Measurements from ENCODE around the gene TCAIM. TPM values are rescaled to one million over a fixed set of nuclear protein-coding genes. Genes with fewer than 3 reads are reported as not detected.

The TCAIM gene
- total and polyA plus RNA-seq, 9 of the 15 experiments (the other 6 are each of a cell fraction or from before 2014, with no cell fraction given), result 19.7 to 53.3 (median 36.9) TPM

GRCh38 chr3:44326019-44326418 lies 12.5 kb upstream of the TCAIM start (continued):
- peak; percentile 55; the same call in 1 of the 2 replicates for TF ChIP-seq FOXM1 (IDR thresholded peaks at IDR 0.05; ENCODE audit: low read depth)
- TF ChIP-seq FOXM1 (CRISPR knock-in tag; IDR thresholded peaks at IDR 0.05; ENCODE audit: low read depth), result no peak
- 0 out of 2 replicates have a peak, but pooled peaks have one; percentile 48 for TF ChIP-seq TRIM28 (IDR thresholded peaks at IDR 0.05)
- TF ChIP-seq MEF2D (tag; conservative IDR thresholded peaks at IDR 0.05; ENCODE audit: low read depth), result peak; percentile 78
- TF ChIP-seq BRF2 (IDR thresholded peaks at IDR 0.05; ENCODE audit: borderline replicate concordance, insufficient read depth, insufficient read length), result no peak
- no peak for TF ChIP-seq SOX6 (IDR thresholded peaks at IDR 0.05)
- no peak for TF ChIP-seq POU5F1 (IDR thresholded peaks at IDR 0.05; ENCODE audit: borderline replicate concordance, low read depth, low read length, partially characterized antibody)
- peak; percentile 98 for TF ChIP-seq ZNF316 (IDR thresholded peaks at IDR 0.05)
- 0 out of 3 replicates have a peak, but pooled peaks of 1 of the 2 experiments have one; percentile 10 for TF ChIP-seq CBX3 (IDR thresholded peaks at IDR 0.05; ENCODE audit: borderline replicate concordance in 1 of 2, low read length in 2 of 2)
- 0 out of 2 replicates have a peak, but pooled peaks have one; percentile 22 for TF ChIP-seq DPF2 (IDR thresholded peaks at IDR 0.05)
- TF ChIP-seq MAFG (tag; conservative IDR thresholded peaks at IDR 0.05), result peak; percentile 90

DNA sequence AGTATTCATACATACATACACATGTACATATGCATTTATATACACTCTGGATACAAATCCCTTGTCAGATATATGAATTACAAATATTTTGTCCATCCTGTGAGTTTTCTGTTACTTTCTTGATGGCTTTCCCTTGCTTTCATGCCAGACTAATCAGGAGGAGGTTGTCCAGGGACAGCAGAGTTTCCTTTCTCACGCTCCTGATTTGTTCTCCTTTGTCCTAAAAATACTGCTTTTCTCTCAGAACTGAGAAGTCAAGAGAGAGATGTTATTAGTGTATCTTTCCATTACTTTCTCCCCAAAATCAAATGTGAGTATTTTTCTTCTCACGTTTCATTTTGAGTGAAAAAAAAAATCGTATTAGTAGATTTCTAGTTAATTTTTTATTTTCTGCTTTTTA lies 12.1 kb upstream of the TCAIM start:
- in situ Hi-C loops (cut with MboI) (loop anchor here (10.0 kb wide), 1 partner anchor 188 kb away; no protein-coding TSS in a partner anchor), intact Hi-C loops (cut with micrococcal nuclease) (loop anchor here (10.0 kb wide), 1 partner anchor 668 kb away; no protein-coding TSS in a partner anchor)
- TF ChIP-seq RBM25 (IDR thresholded peaks at IDR 0.05; ENCODE audit: low read depth, low read length, severe bottlenecking) (no peak), MTA2 (IDR thresholded peaks at IDR 0.05; ENCODE audit: low read depth) (no peak), ZNF140 (CRISPR knock-in tag; IDR thresholded peaks at IDR 0.05) (no peak), CC2D1A (IDR thresholded peaks at IDR 0.05) (no peak), MCM2 (IDR thresholded peaks at IDR 0.05; ENCODE audit: low read depth) (no peak), PTRF (tag; IDR thresholded peaks at IDR 0.05) (no peak), E2F4 (CRISPR knock-in tag; IDR thresholded peaks at IDR 0.05; ENCODE audit: low read depth) (no peak), PHF8 (IDR thresholded peaks at IDR 0.05; ENCODE audit: borderline replicate concordance, low read length) (no peak), ILK (tag; IDR thresholded peaks at IDR 0.05; ENCODE audit: borderline replicate concordance, low read depth) (no peak), ZNF561 (CRISPR knock-in tag; conservative IDR thresholded peaks at IDR 0.05) (no peak), ZEB2 (IDR thresholded peaks at IDR 0.05) (no peak), ESRRB (CRISPR knock-in tag; IDR thresholded peaks at IDR 0.05; ENCODE audit: borderline replicate concordance) (no peak)
- H3K9me3 ChIP-seq (replicated peaks; ENCODE audit: control insufficient read depth, insufficient read depth, low read depth, low read length), result peaks cover 5% of the 10 kb centered on the region; the same call in 1 of the 2 replicates
- POLR2A ChIA-PET, result no interaction called here
- no peak overlapping the region for H3K4me2 ChIP-seq (ENCODE audit: insufficient read depth, low read length)
- no peaks in the 10 kb centered on the region for H3K9me1 ChIP-seq (ENCODE audit: control insufficient read depth, insufficient read depth, low read length)
- ATAC-seq, result no peak
- H3K36me3 ChIP-seq (ENCODE audit: control insufficient read depth, insufficient read depth, low read length), result no peaks in the 10 kb centered on the region
- CTCF ChIA-PET (ENCODE audit: low intra/inter-chr PET ratio), result no interaction called here
- BruUV-seq (replicated peaks), result no TSS peak
- no peak overlapping the region for H3K9ac ChIP-seq (ENCODE audit: insufficient read depth in 1 of 2, low read depth in 2 of 2, low read length in 2 of 2)
- H3K27me3 ChIP-seq (ENCODE audit: control insufficient read depth in 2 of 2, insufficient read depth in 2 of 2, low read length in 2 of 2), result no peaks in the 10 kb centered on the region
- H2AFZ ChIP-seq (ENCODE audit: low read depth, low read length), result peak overlapping the region; percentile 11; the same call in 1 of the 2 replicates
- no peak for DNase-seq (ENCODE audit: extremely low read depth in 1 of 4, low spot score in 3 of 4)
- H3K27ac ChIP-seq (ENCODE audit: extremely low read depth, low read depth, low read length), result peak overlapping the region; percentile 27; the same call in 1 of the 3 replicates
- H3K79me2 ChIP-seq (ENCODE audit: control insufficient read depth, insufficient read depth, low read length), result no peaks in the 10 kb centered on the region
- no peak overlapping the region for H3K4me3 ChIP-seq
- WGBS (ENCODE audit: insufficient coverage, low coverage, missing lambda C conversion rate), result 60% methylated on average over 3 of the region's 3 CpGs
- no peaks in the 10 kb centered on the region for H4K20me1 ChIP-seq (replicated peaks; ENCODE audit: control insufficient read depth, insufficient read depth, low read length)
- no peak for FAIRE-seq
- no peaks in the 10 kb centered on the region; a peak in 1 of 5 replicates for H3K4me1 ChIP-seq (replicated peaks in 1 of 2; ENCODE audit: control insufficient read depth in 2 of 2, insufficient read depth in 2 of 2, low read length in 2 of 2)

All from K562 (cell line).